Stimulated activated CD8-positive, alpha-beta memory T cell treated with anti-CD3 and anti-CD28 coated beads, Interleukin-15, amount 100 ng/mL, for 1 hour (primary cell): ENCODE measurements around the gene SPRR2G.
"Not testable (repeated sequence)": the region's sequence is repeated elsewhere in the genome, so short reads cannot be mapped to it uniquely, and the experiment has no call there.

Experiments
- DNase-seq: peaks from one replicate; pipeline ENCODE4 v3.0.0-alpha.2; 2020; ENCODE audit warnings: low read depth

SPRR2G gene

GRCh38 chr1:153113416-153113815 lies 37.3 kb downstream of the SPRR2G start, which contains the start of gene SPRR2F:
TSS of gene SPRR2F (minus strand) at chr1:153113516. CDS start at chr1:153112733, 783 bp downstream.
- no peak for DNase-seq

DNA sequence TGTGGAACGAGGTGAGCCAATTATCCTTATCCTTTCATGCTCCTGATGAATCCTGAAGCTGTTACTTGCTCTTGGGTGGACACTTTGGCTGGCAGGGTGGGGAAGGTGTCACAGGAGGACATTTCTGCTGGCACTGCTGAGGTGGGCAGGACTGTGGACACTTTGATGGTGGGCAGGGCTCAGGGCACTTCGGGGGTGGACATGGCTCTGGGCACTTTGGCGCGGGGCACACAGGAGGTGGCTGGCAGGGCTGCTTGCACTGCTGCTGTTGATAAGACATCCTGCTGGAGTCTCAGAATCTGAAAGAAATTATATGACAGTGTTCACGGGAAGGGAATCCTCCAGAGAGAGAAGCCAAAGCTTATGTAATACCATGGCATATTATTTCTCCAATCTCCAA lies 38.2 kb downstream of the SPRR2G start:
- DNase-seq, result not testable (repeated sequence)

- DNase-seq, result no peak
Measured at GRCh38 chr1:153100245-153100644, 50.4 kb downstream of the SPRR2G start.
